ENCODE results near the gene TXLNB.

DNA sequence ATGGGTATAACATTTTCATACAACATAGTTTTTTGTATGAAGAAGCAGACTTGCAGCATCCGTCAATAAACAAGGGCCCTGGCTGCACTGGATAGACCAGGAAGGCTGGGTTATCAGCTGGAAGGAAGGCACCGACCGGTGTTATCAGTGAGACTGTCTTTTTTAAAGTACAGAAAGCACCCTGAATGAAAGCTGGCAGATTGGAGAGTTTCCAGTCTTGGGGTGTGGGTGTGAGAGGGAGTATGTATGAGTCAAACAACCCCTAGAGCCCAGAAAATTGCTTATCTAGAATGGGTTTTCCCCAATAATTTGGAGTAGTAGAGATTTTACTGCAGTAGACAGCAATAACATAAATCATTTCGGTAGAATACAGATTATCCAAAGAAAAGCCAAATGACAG, 42.4 kb downstream of the TXLNB start:
- TF ChIP-seq, protein P1, sequence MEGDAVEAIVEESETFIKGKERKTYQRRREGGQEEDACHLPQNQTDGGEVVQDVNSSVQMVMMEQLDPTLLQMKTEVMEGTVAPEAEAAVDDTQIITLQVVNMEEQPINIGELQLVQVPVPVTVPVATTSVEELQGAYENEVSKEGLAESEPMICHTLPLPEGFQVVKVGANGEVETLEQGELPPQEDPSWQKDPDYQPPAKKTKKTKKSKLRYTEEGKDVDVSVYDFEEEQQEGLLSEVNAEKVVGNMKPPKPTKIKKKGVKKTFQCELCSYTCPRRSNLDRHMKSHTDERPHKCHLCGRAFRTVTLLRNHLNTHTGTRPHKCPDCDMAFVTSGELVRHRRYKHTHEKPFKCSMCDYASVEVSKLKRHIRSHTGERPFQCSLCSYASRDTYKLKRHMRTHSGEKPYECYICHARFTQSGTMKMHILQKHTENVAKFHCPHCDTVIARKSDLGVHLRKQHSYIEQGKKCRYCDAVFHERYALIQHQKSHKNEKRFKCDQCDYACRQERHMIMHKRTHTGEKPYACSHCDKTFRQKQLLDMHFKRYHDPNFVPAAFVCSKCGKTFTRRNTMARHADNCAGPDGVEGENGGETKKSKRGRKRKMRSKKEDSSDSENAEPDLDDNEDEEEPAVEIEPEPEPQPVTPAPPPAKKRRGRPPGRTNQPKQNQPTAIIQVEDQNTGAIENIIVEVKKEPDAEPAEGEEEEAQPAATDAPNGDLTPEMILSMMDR (IDR thresholded peaks at IDR 0.05), result no peak
- TF ChIP-seq RCOR1 (IDR thresholded peaks at IDR 0.05; ENCODE audit: low read depth, low read length), result no peak
- no peak for TF ChIP-seq POLR2AphosphoS2 (conservative IDR thresholded peaks at IDR 0.05; ENCODE audit: low read length)
- TF ChIP-seq HMGXB4 (CRISPR knock-in tag; IDR thresholded peaks at IDR 0.05; ENCODE audit: borderline replicate concordance), result no peak
- no peak for TF ChIP-seq FOXS1 (CRISPR knock-in tag; IDR thresholded peaks at IDR 0.05)
- TF ChIP-seq ESRRA (IDR thresholded peaks at IDR 0.05; ENCODE audit: borderline replicate concordance, low read length), result no peak
- TF ChIP-seq FOSB (CRISPR knock-in tag; IDR thresholded peaks at IDR 0.05), result no peak
- no peak for TF ChIP-seq CHD4 (IDR thresholded peaks at IDR 0.05; ENCODE audit: borderline replicate concordance)
- no peak for TF ChIP-seq TFCP2L1 (CRISPR knock-in tag; IDR thresholded peaks at IDR 0.05)

Measured in A549 (cell line).